GM13976 (cell line): ENCODE data around the gene PNPLA7.
"Not testable (repeated sequence)": the region's sequence is repeated elsewhere in the genome, so short reads cannot be mapped to it uniquely, and the experiment has no call there.

ENCODE experiments used
- DNase-seq: peaks from one replicate; pipeline ENCODE4 v3.0.0; 2012; ENCODE audit warnings: low spot score
- in situ Hi-C: fragments of 300-500 bp; cut with MboI; formaldehyde crosslinking; loops from one replicate; pipeline ENCODE4 v1.12.0; 2022; ENCODE audit warnings: low sequenced_read_pairs, mixed read lengths, inconsistent platforms; ENCODE audit not compliant: unreplicated experiment
- TF ChIP-seq, protein P1 (sequence below): IDR thresholded peaks from 2 replicates; pipeline ENCODE4 v1.5.1; 2012; ENCODE audit warnings: borderline replicate concordance, mild to moderate bottlenecking; ENCODE audit not compliant: insufficient read depth; ENCODE audit errors: extremely low read depth, missing control alignments, control extremely low read depth

The PNPLA7 gene

DNA sequence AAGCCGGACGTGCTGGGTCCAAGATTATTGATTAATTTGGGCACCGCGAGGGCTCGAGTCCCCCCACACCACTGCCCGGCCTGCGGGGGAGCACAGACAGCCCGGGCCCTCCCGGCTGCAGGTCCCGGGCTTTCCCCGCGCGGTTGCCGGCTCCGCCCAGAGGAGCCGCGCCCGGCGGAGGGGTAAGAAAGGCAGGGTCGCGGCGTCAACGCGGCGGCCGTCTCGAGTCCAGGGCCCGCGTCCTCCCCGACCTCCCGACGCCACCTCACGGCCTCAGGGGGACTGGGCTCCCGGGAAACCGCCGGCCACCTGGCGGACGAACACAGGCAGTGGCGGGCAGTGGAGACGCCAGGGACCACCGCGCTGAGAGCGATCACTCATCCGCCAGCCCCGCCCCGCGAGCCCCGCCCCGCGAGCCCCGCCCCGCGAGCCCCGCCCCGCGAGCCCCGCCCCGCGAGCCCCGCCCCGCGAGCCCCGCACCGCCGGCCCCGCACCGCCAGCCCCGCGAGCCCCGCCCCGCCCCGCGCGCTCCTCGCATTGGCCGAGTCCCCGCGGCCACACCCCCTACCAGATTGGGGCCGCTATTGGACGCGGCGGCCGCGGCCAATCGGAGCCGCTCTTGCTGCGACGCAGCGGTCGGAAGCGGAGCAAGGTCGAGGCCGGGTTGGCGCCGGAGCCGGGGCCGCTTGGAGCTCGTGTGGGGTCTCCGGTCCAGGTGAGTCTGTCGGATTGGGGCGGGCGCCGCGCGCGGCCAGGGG lies 1.2 kb upstream of the PNPLA7 start, which contains the start of gene MRPL41:
Gene MRPL41 (plus strand): TSS at position 616 of the 758 bp plus-strand sequence. CDS start 203 bp downstream, outside the sequence.
- in situ Hi-C loops = no loop called here
- TF ChIP-seq, protein P1, sequence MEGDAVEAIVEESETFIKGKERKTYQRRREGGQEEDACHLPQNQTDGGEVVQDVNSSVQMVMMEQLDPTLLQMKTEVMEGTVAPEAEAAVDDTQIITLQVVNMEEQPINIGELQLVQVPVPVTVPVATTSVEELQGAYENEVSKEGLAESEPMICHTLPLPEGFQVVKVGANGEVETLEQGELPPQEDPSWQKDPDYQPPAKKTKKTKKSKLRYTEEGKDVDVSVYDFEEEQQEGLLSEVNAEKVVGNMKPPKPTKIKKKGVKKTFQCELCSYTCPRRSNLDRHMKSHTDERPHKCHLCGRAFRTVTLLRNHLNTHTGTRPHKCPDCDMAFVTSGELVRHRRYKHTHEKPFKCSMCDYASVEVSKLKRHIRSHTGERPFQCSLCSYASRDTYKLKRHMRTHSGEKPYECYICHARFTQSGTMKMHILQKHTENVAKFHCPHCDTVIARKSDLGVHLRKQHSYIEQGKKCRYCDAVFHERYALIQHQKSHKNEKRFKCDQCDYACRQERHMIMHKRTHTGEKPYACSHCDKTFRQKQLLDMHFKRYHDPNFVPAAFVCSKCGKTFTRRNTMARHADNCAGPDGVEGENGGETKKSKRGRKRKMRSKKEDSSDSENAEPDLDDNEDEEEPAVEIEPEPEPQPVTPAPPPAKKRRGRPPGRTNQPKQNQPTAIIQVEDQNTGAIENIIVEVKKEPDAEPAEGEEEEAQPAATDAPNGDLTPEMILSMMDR = peak; percentile 48
- DNase-seq = peak; percentile 99

DNA sequence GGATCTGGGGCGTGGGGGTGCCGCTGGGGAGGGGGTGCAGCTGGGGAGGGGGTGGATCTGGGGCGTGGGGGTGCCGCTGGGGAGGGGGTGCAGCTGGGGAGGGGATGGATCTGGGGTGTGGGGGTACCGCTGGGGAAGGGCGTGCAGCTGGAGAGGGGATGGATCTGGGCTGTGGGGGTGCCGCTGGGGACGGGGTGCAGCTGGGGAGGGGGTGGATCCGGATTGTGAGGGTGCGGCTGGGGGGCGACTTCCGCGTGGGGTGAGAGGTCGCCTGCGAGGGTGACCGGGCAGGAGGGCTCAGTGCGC lies 709 bp upstream of the PNPLA7 start:
- in situ Hi-C loops = not testable (repeated sequence)

DNA sequence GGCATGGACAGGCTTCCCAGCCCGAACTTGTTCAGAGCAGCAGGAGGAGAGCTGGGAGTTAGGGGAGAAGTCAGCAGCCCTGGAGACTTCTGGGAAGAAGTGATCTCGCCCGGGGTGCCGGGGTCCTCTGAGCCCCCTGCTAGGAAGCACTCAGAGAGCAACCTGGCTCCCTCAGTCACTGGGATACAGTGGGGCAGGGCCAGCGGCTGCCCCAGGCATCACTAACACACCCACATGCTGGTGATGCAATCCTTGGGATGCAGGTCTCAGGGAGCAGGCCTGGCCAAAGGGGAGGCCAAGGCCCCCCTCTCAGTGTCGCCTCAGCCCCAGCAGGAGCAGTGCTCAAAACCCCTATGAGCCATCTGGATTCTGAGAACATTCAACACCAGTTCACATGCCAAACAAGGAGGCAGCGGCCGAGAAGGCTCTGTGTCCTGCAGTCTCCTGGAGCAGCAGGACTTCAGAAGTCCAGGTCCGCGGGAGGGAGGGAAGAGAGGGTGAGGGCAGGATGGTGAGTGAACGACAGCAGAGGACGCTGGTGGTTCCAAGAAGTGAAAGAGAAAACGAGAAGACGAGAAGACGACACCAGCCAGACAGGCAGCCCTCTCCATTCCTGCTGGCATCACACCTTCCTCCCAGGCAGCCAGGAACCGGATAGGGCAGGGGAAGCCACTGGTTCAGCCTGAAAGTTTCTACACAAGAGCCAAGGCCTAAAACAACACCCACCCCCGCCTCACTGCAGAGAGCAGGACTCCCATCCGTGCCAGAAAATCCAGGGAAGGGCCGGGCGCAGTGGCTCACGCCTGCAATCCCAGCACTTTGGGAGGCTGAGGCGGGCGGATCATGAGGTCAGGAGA lies 2.3 kb downstream of the PNPLA7 start:
- TF ChIP-seq, protein P1 = no peak
- in situ Hi-C loops = loop anchor here (25.0 kb wide), 1 partner anchor 261 kb away; the partner anchor contains the start of gene TOR4A
- no peak for DNase-seq

More for the DNA sequence above, 709 bp upstream of the PNPLA7 start:
- not testable (repeated sequence) for DNase-seq

DNA sequence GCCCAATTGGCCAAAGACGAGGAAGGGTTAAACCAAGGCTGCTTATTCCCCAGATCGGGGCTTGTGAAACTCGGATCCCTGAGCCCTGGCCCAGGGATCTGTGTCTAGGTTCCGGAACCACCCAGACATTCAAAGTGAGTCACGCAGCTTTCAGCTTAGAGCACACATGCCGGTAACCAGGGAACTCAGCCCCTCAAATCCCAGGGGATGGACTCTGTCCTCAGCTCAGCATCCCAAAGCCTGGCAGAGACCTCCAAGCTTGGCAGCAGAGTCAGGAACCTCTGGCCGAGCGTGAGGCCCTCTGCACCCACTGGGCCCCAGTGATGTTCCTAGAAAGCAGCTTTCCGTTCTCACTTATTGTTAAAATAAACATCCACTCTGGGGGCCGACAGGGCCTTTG lies 5.1 kb downstream of the PNPLA7 start:
- in situ Hi-C loops = loop anchor here (25.0 kb wide), 1 partner anchor 258 kb away; the partner anchor contains the start of gene TOR4A
- TF ChIP-seq, protein P1 = no peak
- DNase-seq = no peak

DNA sequence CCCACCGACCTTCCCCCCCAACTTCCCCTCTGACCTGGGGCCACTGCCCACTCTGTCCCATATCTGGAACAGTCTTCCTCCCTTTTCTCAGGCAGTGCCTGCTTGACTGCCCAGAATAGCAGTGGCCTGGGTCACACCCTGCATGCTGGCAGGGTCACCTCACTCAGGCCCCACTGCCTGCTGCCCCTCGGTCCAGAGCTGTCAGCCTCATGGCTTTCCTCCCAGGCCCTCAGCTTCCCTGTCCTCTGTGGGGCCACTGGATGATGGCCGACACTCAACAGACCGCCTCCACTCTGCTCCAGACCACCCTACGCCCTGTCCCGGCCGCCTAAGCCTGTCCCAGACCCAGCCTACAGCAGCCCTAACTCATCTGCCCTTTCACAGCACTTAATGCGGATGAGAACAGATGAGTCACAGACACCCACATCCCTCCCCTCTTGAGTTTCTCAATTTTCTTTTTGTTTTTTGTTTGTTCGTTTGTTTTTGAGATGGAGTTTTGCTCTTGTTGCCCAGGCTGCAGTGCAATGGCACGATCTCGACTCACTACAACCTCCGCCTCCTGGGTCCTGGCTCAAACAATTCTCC lies 5.9 kb downstream of the PNPLA7 start:
- TF ChIP-seq, protein P1 = no peak
- in situ Hi-C loops = loop anchor here (25.0 kb wide), 1 partner anchor 257 kb away; the partner anchor contains the start of gene TOR4A
- DNase-seq = no peak

DNA sequence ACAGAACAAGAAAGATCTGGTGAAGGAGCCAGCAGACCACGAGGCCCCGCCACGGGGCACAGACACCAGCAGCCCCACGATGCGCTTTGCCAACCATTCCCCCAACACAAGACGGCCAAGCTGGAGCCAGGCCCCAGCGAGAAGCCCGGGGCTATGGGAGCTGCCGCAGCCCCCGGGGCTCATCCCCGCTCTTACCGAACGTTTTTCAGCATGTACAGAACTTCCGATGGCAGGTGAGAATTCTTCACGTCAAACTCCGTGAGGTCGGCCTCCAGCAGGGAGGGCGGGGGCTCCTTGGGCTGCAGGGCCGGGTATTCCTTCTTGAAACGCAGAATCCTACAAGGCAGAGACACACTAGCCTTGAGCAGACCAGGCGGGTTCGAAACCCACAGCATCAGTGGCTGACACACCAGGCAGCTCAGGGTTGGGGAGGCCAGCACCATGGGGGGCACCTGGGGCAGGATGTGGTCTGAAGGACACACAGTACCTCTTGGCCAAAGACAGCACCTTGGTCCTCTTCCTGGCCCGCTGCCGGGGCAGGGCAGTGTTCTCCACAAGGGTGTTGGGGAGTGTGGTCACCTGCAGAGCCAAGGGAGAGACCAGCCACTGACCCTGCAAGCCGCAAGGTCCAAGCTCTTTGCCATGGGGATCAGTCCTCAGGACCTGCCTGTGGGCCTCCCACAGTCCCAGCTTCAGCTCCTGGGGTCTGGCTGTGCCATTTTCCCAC lies 6.8 kb downstream of the PNPLA7 start:
- DNase-seq = no peak
- TF ChIP-seq, protein P1 = no peak
- in situ Hi-C loops = loop anchor here (25.0 kb wide), 1 partner anchor 256 kb away; the partner anchor contains the start of gene TOR4A
